ENCODE data around the gene PPP5C. TPM values are rescaled to one million over a fixed set of nuclear protein-coding genes. Genes with fewer than 3 reads are reported as not detected.

The PPP5C gene
- total RNA-seq, 1 experiment from 2014 or later: 102 TPM

- ChIA-PET RAD21 (ENCODE audit: low non-redundant PET in 1 of 2, low total read pairs in 2 of 2, uncharacterized antibody in 2 of 2, unreplicated experiment in 2 of 2) (no interaction called here), CTCF (no interaction called here), POLR2A (no interaction called here)
- H3K4me1 ChIP-seq (ENCODE audit: control insufficient read depth in 1 of 2, insufficient read depth in 2 of 2, low read length in 2 of 2): no peaks in the 10 kb centered on the region
- BruUV-seq (replicated peaks): no TSS peak
- no peak for ATAC-seq
- H3K9ac ChIP-seq (ENCODE audit: low read length): no peak overlapping the region
- no peaks in the 10 kb centered on the region for H3K36me3 ChIP-seq (ENCODE audit: control insufficient read depth in 1 of 2, insufficient read depth in 2 of 2, low read length in 2 of 2)
- H3K27ac ChIP-seq (ENCODE audit: low read depth, low read length): no peak overlapping the region
- H4K20me1 ChIP-seq (ENCODE audit: insufficient read depth): no peaks in the 10 kb centered on the region
- TF ChIP-seq ELF1 (IDR thresholded peaks at IDR 0.05; ENCODE audit: borderline replicate concordance, low read depth) (no peak), RAD21 (IDR thresholded peaks at IDR 0.05; ENCODE audit: low read depth) (no peak), YY1 (IDR thresholded peaks at IDR 0.05; ENCODE audit: extremely low read depth, insufficient replicate concordance, low read depth, low read length) (no peak), ATF3 (IDR thresholded peaks at IDR 0.05) (no peak), CEBPB (IDR thresholded peaks at IDR 0.05; ENCODE audit: low read depth) (no peak), EZH2 (IDR thresholded peaks at IDR 0.05) (no peak), SIN3A (IDR thresholded peaks at IDR 0.05; ENCODE audit: low read depth) (no peak), MAX (IDR thresholded peaks at IDR 0.05) (no peak), TCF7L2 (IDR thresholded peaks at IDR 0.05; ENCODE audit: borderline replicate concordance, extremely low read depth, insufficient read depth, insufficient read length) (no peak), ZBTB33 (IDR thresholded peaks at IDR 0.05; ENCODE audit: extremely low read depth, insufficient replicate concordance, low read length) (no peak), ZFX (IDR thresholded peaks at IDR 0.05) (no peak), EGR1 (IDR thresholded peaks at IDR 0.05; ENCODE audit: low read depth) (no peak), JUND (IDR thresholded peaks at IDR 0.05) (no peak), REST (IDR thresholded peaks at IDR 0.05; ENCODE audit: low read depth) (no peak), CTCF (IDR thresholded peaks at IDR 0.05 in 2 of 3, conservative IDR thresholded peaks at IDR 0.05 in 1 of 3; ENCODE audit: borderline replicate concordance in 1 of 3, insufficient read depth in 1 of 3, low read depth in 2 of 3, low read length in 2 of 3) (no peak), EZH2phosphoT487 (IDR thresholded peaks at IDR 0.05; ENCODE audit: borderline replicate concordance) (no peak), POLR2AphosphoS5 (IDR thresholded peaks at IDR 0.05; ENCODE audit: low read depth, low read length) (no peak), FOSL1 (IDR thresholded peaks at IDR 0.05; ENCODE audit: low read depth) (no peak)
- H3K4me2 ChIP-seq (ENCODE audit: low read length): no peak overlapping the region
- H3K27me3 ChIP-seq (ENCODE audit: insufficient read depth, low read length): no peaks in the 10 kb centered on the region
- H3K4me3 ChIP-seq (replicated peaks in 1 of 2; ENCODE audit: low read depth in 1 of 2, low read length in 2 of 2): no peak overlapping the region
- no peak for DNase-seq (ENCODE audit: low read depth, low spot score)
- H3K9me3 ChIP-seq (ENCODE audit: control insufficient read depth in 1 of 2, insufficient read depth in 1 of 2, low read depth in 1 of 2, low read length in 2 of 2): peaks cover 6 to 22% of the 10 kb centered on the region in 2 experiments; a peak in 2 of 4 replicates
- no peaks in the 10 kb centered on the region for H3K79me2 ChIP-seq (ENCODE audit: insufficient read depth, low read length)
- H3K9me2 ChIP-seq (ENCODE audit: insufficient read depth): no peaks in the 10 kb centered on the region
- intact Hi-C loops (cut with micrococcal nuclease): no loop called here
- no peak overlapping the region for H2AFZ ChIP-seq (ENCODE audit: low read depth, low read length, poor library complexity, severe bottlenecking)
These were observed 18.8 kb upstream of the PPP5C start for GRCh38 chr19:46328079-46328478.

Data from HCT116 (cell line).